Caco-2 (cell line): Measurements from ENCODE around the gene SETDB1. TPM values are rescaled to one million over a fixed set of nuclear protein-coding genes. Genes with fewer than 3 reads are reported as not detected.
A peak's percentile ranks its signal among the peaks of the same experiment; 100 is the strongest.

Source experiments
- BruUV-seq: library from RNA; stranded (reverse); fragments of 400-500 nt; replicated peaks from 2 replicates; lab custom pipeline; 2021; lab: Mats Ljungman, UMichigan
- CTCF ChIA-PET: fragments of 300-600 bp; sonication (Branson Sonifier 250); formaldehyde crosslinking; loops from one replicate; lab custom pipeline; 2022; ENCODE audit warnings: antibody characterized with exemption; lab: Charles Lee
- POLR2A ChIA-PET: fragments of 300-600 bp; sonication (Branson Sonifier 250); formaldehyde crosslinking; loops from one replicate; lab custom pipeline; 2022; ENCODE audit warnings: antibody characterized with exemption; lab: Charles Lee
- DNase-seq, 2 experiments: peaks; one replicate each; pipeline versions ENCODE4 v3.0.0 to v3.0.0-alpha.2; 2020 to 2022
- H3K27me3 ChIP-seq: replicated peaks from 2 replicates; pipeline ENCODE4 v1.6.0; 2011; ENCODE audit warnings: low read length; ENCODE audit not compliant: control insufficient read depth, insufficient read depth
- H3K36me3 ChIP-seq: 2 replicates; pipeline ENCODE4 v1.5.1; 2011; ENCODE audit warnings: low read length; ENCODE audit not compliant: control insufficient read depth, insufficient read depth
- H3K4me1 ChIP-seq: fragments of 250-450 bp; sonication (Bioruptor Pico); 2 replicates; pipeline ENCODE4 v1.5.1; 2020; ENCODE audit warnings: mild to moderate bottlenecking
- H3K4me3 ChIP-seq: 2 replicates; pipeline ENCODE4 v1.5.1; 2011; ENCODE audit warnings: low read depth, mild to moderate bottlenecking, control low read depth, low read length
- H3K9me3 ChIP-seq: fragments of 250-450 bp; sonication (Bioruptor Pico); 2 replicates; pipeline ENCODE4 v1.5.1; 2020; ENCODE audit warnings: mild to moderate bottlenecking, moderate library complexity
- H3K27ac Mint-ChIP-seq: one replicate; pipeline ENCODE4 v1.8.0; 2022; ENCODE audit warnings: mixed read lengths; ENCODE audit not compliant: unreplicated experiment
- H3K27me3 Mint-ChIP-seq: one replicate; pipeline ENCODE4 v1.8.0; 2022; ENCODE audit warnings: mixed read lengths; ENCODE audit not compliant: insufficient read depth, unreplicated experiment
- H3K36me3 Mint-ChIP-seq: one replicate; pipeline ENCODE4 v1.8.0; 2022; ENCODE audit warnings: mild to moderate bottlenecking, mixed read lengths; ENCODE audit not compliant: insufficient read depth, unreplicated experiment
- H3K4me1 Mint-ChIP-seq: one replicate; pipeline ENCODE4 v1.8.0; 2022; ENCODE audit warnings: low read depth, mixed read lengths; ENCODE audit not compliant: unreplicated experiment
- H3K4me3 Mint-ChIP-seq: one replicate; pipeline ENCODE4 v1.8.0; 2022; ENCODE audit warnings: mild to moderate bottlenecking, moderate library complexity, mixed read lengths; ENCODE audit not compliant: unreplicated experiment
- H3K9me3 Mint-ChIP-seq: one replicate; pipeline ENCODE4 v1.8.0; 2022; ENCODE audit warnings: mixed read lengths; ENCODE audit not compliant: unreplicated experiment
- intact Hi-C: fragments of 100-400 bp; cut with micrococcal nuclease; formaldehyde crosslinking; loops from one replicate; pipeline ENCODE4 v1.10.0; 2022; ENCODE audit not compliant: unreplicated experiment
- total RNA-seq: library from RNA; stranded (reverse); gene quantifications from 2 replicates; pipeline ENCODE4 v1.2.3, GENCODE V29; 2022
- TF ChIP-seq, protein P1 (sequence below), 2 experiments: fragments of 200-600 bp in 1 of 2; IDR thresholded peaks; 1 replicate in 1 of 2; 2 replicates in 1 of 2; pipeline versions ENCODE4 v1.5.1 to v1.8.0; 2011 to 2022; ENCODE audit warnings: antibody characterized with exemption in 1 of 2, control low read depth in 1 of 2, inconsistent platforms in 1 of 2, low read depth in 1 of 2, low read length in 1 of 2, mild to moderate bottlenecking in 1 of 2, moderate library complexity in 1 of 2; ENCODE audit not compliant: insufficient read depth in 1 of 2, severe bottlenecking in 1 of 2, unreplicated experiment in 1 of 2

The SETDB1 gene
- total RNA-seq, 1 experiment from 2014 or later = 45.0 TPM

DNA sequence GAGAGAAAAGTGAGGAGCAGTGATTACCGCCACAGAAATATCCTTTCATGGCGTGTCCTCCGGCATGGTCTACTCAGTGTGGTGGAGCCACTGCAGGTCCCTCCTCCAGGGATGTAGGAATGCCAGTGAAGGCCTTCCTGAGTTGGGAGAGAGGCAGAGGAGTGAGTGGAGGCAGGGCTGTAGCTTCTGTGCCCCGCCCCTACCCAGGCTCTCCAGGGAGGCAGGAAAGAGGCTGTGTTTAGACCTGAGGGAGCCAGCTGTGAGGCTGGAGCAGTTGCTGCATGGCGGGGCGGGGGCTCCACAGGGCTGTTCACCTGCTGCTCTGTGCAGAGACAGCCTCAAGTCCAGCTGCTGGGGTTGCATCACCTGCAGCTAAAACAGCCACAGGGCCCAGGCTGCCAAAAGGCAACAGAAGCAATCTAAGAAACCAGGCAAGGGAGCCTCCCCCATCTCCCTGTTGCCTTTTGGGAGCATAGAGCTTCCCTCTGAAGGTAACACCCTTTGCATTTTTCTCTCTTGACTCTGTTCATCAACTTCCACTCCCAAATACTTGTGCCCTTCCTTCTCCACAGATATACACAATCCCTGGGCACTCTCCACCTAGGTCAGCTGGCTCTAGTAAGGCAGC lies 55.1 kb downstream of the SETDB1 start:
- H3K4me3 ChIP-seq = no peak overlapping the region
- H3K4me3 Mint-ChIP-seq = peak overlapping the region; percentile 76

DNA sequence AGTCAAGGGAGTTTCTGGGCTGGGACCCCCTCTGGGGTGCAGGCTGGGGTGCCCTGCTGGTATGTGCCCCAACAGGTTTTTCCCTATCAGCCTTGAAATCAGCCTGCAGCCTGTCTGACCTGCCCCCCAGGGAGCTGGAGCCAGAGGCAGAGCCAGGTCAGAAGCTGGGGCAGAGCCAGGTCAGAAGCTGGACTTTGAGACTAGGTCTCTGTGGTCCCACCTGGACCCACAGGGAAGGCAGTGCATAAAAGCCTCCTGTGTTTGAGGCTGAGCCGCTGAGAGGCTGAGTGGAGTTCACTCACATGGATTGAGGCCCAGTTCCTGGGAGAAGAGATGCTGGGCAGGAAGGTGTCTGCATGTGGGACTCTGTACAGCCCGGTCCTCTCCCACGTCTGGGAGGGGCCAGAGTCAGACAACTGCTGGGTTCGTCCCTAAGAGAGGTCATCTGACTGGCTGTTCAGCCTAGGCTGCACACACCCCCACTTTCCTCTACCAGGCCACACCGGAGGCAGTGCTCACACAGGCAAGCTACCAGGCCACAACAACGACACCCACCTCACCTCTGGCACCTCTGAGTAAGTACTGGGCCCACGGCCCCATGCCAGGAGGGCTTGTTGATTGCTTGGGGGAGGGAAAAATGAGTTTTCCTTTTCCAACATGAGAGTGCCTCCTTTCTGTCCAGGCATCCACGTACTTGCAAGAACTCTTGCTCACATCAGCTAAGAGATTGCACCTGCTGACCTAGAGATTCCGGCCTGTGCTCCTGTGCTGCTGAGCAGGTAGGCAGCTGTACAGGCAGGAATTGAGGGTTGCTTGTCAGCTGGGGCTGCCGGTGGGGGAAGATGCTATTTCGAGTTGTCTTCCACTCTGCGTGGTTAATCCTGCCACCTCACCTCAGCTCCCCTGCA lies 55.9 kb downstream of the SETDB1 start, which contains the start of gene ANXA9:
ANXA9 (plus strand) TSS at position 488 of the 908 bp plus-strand sequence. CDS start 814 bp downstream, outside the sequence.
- peaks cover 26% of the 10 kb centered on the region for H3K36me3 Mint-ChIP-seq
- H3K4me1 Mint-ChIP-seq = peaks cover 39% of the 10 kb centered on the region
- H3K9me3 Mint-ChIP-seq = no peaks in the 10 kb centered on the region
- no peaks in the 10 kb centered on the region for H3K27me3 Mint-ChIP-seq
- peak within 1 kb of the TSS; percentile 76 for H3K4me3 Mint-ChIP-seq
- peak; percentile 84 to 90 for DNase-seq
- POLR2A ChIA-PET = interaction anchor here (0.5 to 2.4 kb wide), 9 partner anchors 11 to 237 kb away, joined by 3 to 19 read pairs (median 5); partner anchors contain the start of gene MINDY1
- peaks cover 79% of the 10 kb centered on the region for H3K4me1 ChIP-seq
- TSS peak; percentile 33 for BruUV-seq
- no peaks in the 10 kb centered on the region for H3K27me3 ChIP-seq
- CTCF ChIA-PET = interaction anchor here (0.5 to 3.4 kb wide), 9 partner anchors 10 to 169 kb away, joined by 3 to 40 read pairs (median 4); partner anchors contain the start of gene MINDY1
- no peaks in the 10 kb centered on the region for H3K9me3 ChIP-seq
- peaks cover 2% of the 10 kb centered on the region; the same call in 1 of the 2 replicates for H3K36me3 ChIP-seq
- intact Hi-C loops = loop anchor here (1.0 to 5.0 kb wide), 3 partner anchors 14 to 105 kb away; partner anchors contain the start of genes ARNT and C1orf56
- peak within 1 kb of the TSS; percentile 27 for H3K4me3 ChIP-seq
- TF ChIP-seq, protein P1, sequence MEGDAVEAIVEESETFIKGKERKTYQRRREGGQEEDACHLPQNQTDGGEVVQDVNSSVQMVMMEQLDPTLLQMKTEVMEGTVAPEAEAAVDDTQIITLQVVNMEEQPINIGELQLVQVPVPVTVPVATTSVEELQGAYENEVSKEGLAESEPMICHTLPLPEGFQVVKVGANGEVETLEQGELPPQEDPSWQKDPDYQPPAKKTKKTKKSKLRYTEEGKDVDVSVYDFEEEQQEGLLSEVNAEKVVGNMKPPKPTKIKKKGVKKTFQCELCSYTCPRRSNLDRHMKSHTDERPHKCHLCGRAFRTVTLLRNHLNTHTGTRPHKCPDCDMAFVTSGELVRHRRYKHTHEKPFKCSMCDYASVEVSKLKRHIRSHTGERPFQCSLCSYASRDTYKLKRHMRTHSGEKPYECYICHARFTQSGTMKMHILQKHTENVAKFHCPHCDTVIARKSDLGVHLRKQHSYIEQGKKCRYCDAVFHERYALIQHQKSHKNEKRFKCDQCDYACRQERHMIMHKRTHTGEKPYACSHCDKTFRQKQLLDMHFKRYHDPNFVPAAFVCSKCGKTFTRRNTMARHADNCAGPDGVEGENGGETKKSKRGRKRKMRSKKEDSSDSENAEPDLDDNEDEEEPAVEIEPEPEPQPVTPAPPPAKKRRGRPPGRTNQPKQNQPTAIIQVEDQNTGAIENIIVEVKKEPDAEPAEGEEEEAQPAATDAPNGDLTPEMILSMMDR (IDR thresholded peaks at IDR 0.05; ENCODE audit: insufficient read depth in 1 of 2, low read depth in 1 of 2, low read length in 1 of 2, severe bottlenecking in 1 of 2, unreplicated experiment in 1 of 2) = no peak
- H3K27ac Mint-ChIP-seq = peak within 1 kb of the TSS; percentile 93

More for the DNA sequence above, 55.1 kb downstream of the SETDB1 start:
- BruUV-seq = TSS peak; percentile 38
- Histone ChIP-seq H3K36me3 (peaks cover 2% of the 10 kb centered on the region; the same call in 1 of the 2 replicates), H3K9me3 (no peaks in the 10 kb centered on the region), H3K4me1 (peaks cover 87% of the 10 kb centered on the region), H3K27me3 (no peaks in the 10 kb centered on the region)
- Mint-ChIP-seq H3K27ac (peak overlapping the region; percentile 93), H3K27me3 (no peaks in the 10 kb centered on the region), H3K9me3 (no peaks in the 10 kb centered on the region), H3K4me1 (peaks cover 47% of the 10 kb centered on the region), H3K36me3 (peaks cover 26% of the 10 kb centered on the region)
- ChIA-PET CTCF (interaction anchor here (0.5 to 3.4 kb wide), 9 partner anchors 9 to 168 kb away, joined by 3 to 40 read pairs (median 4); partner anchors contain the start of gene MINDY1), POLR2A (interaction anchor here (0.5 to 2.4 kb wide), 7 partner anchors 10 to 380 kb away, joined by 3 to 19 read pairs (median 5); partner anchors contain the start of gene MINDY1)
- TF ChIP-seq, protein P1 (IDR thresholded peaks at IDR 0.05; ENCODE audit: insufficient read depth in 1 of 2, low read depth in 1 of 2, low read length in 1 of 2, severe bottlenecking in 1 of 2, unreplicated experiment in 1 of 2) = no peak
- DNase-seq = peak; percentile 85 to 91
- intact Hi-C loops = loop anchor here (1.0 to 5.0 kb wide), 3 partner anchors 15 to 104 kb away; partner anchors contain the start of genes ARNT and C1orf56
